ENCODE data around the gene SLC25A21. TPM values are rescaled to one million over a fixed set of nuclear protein-coding genes. Genes with fewer than 3 reads are reported as not detected.

SLC25A21 gene
- total RNA-seq, 6 experiments from 2014 or later: 0.09 to 0.37 (median 0.18) TPM; not detected in 1

DNA sequence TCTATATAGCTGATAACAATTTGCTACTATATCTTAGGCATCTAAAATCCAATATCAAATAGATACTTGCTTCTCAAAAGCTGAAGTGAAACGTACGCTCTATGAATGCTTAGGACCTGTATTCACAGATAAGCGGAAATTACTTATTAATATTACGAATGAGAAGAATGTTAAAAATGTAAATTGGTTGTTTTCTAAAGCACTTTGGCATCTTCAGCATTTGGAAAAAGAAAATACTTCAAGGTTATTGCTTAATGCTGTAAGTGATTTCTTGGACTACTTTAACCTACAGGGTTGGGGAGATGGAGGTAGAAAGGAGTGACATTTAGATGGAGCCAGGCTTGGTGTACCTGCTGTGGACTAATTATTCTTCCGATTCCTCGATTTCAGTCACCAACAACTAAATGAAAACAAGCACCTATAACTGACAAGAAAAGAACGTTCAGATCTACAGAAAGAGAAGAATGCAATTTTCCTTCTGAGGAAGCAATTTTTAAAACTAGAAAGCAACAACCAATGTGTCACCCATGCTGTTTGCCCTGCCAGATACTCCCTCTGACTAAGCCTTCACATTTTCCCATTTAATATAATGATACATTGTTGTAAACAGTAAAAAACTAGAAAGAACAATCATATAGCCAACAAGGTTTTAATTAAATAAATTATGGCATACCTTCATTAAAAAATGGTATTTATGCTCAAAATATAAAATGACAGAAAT lies 49.3 kb downstream of the SLC25A21 start:
- H3K4me3 ChIP-seq: no peak overlapping the region
- no peak for TF ChIP-seq POLR2A (IDR thresholded peaks at IDR 0.05)
- TF ChIP-seq, protein P1, sequence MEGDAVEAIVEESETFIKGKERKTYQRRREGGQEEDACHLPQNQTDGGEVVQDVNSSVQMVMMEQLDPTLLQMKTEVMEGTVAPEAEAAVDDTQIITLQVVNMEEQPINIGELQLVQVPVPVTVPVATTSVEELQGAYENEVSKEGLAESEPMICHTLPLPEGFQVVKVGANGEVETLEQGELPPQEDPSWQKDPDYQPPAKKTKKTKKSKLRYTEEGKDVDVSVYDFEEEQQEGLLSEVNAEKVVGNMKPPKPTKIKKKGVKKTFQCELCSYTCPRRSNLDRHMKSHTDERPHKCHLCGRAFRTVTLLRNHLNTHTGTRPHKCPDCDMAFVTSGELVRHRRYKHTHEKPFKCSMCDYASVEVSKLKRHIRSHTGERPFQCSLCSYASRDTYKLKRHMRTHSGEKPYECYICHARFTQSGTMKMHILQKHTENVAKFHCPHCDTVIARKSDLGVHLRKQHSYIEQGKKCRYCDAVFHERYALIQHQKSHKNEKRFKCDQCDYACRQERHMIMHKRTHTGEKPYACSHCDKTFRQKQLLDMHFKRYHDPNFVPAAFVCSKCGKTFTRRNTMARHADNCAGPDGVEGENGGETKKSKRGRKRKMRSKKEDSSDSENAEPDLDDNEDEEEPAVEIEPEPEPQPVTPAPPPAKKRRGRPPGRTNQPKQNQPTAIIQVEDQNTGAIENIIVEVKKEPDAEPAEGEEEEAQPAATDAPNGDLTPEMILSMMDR (IDR thresholded peaks at IDR 0.05): no peak
- no peaks in the 10 kb centered on the region for H3K9me3 ChIP-seq
- 73% methylated on average over 7 of the region's 7 CpGs for whole genome bisulfite sequencing (ENCODE audit: insufficient coverage, low coverage, low lambda C conversion rate, missing lambda C conversion rate)
- no peaks in the 10 kb centered on the region for H3K4me1 ChIP-seq
- no peak for DNase-seq
- no peak for ATAC-seq
- intact Hi-C loops (cut with DNase I): no loop called here
- no peaks in the 10 kb centered on the region for H3K27me3 ChIP-seq
- no peak overlapping the region for H3K27ac ChIP-seq
- no peaks in the 10 kb centered on the region for H3K36me3 ChIP-seq

DNA sequence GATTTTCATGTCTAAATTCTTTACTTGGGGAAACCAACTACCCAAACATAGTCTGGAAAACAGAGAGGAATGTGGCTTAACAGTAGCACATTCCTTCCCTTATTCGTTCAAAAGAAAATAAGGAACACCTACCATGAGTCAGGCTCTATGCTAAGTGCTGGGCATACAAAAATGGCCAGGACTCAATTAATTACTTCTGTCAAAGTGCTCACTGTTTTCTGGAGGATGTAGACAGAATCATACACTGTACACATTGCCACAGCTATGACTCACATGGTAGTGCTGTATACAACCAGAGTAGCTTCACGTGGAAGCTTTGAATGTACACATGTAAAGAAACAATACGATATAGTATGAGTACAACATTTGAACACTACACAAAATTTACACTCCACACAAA lies 50.1 kb downstream of the SLC25A21 start:
- no peaks in the 10 kb centered on the region for H3K36me3 ChIP-seq
- H3K27me3 ChIP-seq: no peaks in the 10 kb centered on the region
- H3K4me3 ChIP-seq: no peak overlapping the region
- TF ChIP-seq POLR2A (IDR thresholded peaks at IDR 0.05): no peak
- TF ChIP-seq, protein P1 (IDR thresholded peaks at IDR 0.05): no peak
- no peaks in the 10 kb centered on the region for H3K4me1 ChIP-seq
- H3K27ac ChIP-seq: no peak overlapping the region
- no peaks in the 10 kb centered on the region for H3K9me3 ChIP-seq
- 86% methylated on average over 3 of the region's 3 CpGs for WGBS (ENCODE audit: insufficient coverage, low coverage, low lambda C conversion rate, missing lambda C conversion rate)
- DNase-seq: no peak
- ATAC-seq: no peak
- intact Hi-C loops (cut with DNase I): no loop called here

DNA sequence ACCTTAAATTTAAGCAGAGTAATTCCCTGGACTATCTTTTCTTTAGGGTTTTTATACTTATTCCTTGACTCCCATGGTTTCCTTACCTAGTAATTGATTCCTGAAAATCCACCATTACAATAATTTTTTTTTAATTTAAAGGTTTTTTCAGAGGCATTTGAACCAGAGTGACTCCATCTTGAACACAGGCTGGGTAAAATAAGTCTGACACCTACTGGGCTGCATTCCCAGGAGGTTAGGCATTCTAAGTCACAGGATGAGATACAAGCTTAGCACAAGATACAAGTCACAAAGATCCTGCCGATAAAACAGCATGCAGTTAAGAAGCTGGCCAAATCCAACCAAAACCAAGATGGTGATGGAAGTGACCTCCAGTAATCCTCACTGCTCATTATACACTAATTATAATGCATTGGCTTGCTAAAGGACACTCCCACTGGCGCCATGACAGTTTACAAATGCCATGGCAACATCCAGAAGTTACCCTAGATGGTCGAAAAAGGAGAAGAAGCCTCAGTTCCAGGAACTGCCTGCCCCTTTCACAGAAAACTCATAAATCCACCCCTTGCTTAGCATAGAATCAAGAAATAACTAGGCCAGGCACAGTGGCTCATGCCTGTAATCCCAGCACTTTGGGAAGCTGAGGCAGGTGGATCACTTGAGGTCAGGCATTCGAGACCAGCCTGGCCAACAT lies 53.6 kb downstream of the SLC25A21 start:
- intact Hi-C loops (cut with DNase I): no loop called here
- no peak for DNase-seq
- H3K27ac ChIP-seq: no peak overlapping the region
- no peak overlapping the region for H3K4me3 ChIP-seq
- H3K27me3 ChIP-seq: no peaks in the 10 kb centered on the region
- no peaks in the 10 kb centered on the region for H3K9me3 ChIP-seq
- no peaks in the 10 kb centered on the region for H3K4me1 ChIP-seq
- ATAC-seq: no peak
- WGBS (ENCODE audit: insufficient coverage, low coverage, low lambda C conversion rate, missing lambda C conversion rate): 58% methylated on average over 4 of the region's 4 CpGs
- H3K36me3 ChIP-seq: no peaks in the 10 kb centered on the region
- no peak for TF ChIP-seq POLR2A (IDR thresholded peaks at IDR 0.05)
- TF ChIP-seq, protein P1 (IDR thresholded peaks at IDR 0.05): no peak

DNA sequence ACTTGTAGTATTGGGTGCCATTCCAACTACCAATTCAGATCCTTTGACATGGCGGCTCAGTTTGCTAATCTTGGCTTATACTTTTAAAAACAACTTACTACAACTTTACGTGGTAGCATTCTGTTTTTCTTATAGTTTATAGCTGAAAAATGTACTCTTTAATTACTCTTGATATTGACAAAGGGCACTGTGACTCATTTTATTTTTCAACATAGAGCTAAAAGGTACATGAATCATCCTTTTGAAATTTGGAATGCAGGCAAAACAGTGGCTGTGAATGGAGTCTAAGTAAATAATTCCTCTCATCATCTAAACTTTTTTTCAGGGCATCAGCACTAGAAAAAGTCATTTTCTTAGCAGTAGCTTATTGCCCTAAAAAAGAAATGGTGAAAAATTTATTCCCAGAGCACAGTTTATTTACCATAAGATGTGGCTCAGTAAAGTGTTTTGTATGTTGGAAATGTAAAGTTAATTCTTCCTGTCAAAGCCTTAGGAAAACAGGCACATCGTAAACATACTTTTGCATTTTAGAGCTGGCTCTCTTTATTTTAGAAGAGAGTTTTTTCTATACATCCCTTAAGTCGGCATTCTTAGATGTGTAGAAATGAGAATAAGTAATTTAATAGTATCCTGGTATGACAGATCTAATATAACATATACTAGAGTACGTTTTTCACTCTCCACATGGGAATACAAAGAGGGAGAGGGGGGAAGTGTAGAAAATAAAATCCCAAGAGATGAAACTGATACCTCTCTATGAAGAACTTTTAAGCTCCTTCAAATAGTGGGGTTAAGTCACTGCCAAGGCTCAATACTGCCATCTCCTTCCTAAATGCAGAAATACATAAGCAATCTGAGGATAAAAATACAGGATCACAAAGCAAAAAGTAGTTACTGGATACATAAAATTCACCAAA lies 55.2 kb downstream of the SLC25A21 start:
- no peaks in the 10 kb centered on the region for H3K4me1 ChIP-seq
- intact Hi-C loops (cut with DNase I): no loop called here
- ATAC-seq: no peak

More for the DNA sequence above, 55.2 kb downstream of the SLC25A21 start:
- WGBS (ENCODE audit: insufficient coverage, low coverage, low lambda C conversion rate, missing lambda C conversion rate): 73% methylated on average over 5 of the region's 5 CpGs
- Histone ChIP-seq H3K36me3 (no peaks in the 10 kb centered on the region), H3K9me3 (no peaks in the 10 kb centered on the region), H3K27me3 (no peaks in the 10 kb centered on the region), H3K27ac (no peak overlapping the region), H3K4me3 (no peak overlapping the region)
- TF ChIP-seq POLR2A (IDR thresholded peaks at IDR 0.05): no peak
- TF ChIP-seq, protein P1 (IDR thresholded peaks at IDR 0.05): no peak
- no peak for DNase-seq
